Measurements from ENCODE around the gene MAPK6. TPM values are rescaled to one million over a fixed set of nuclear protein-coding genes. Genes with fewer than 3 reads are reported as not detected.

Gene MAPK6
- total RNA-seq, 4 donors from 2014 or later, result 30.3 to 69.4 (median 42.0) TPM

- no peak for DNase-seq
- H3K9me3 ChIP-seq, result no peaks in the 10 kb centered on the region
- H3K27me3 ChIP-seq, result no peaks in the 10 kb centered on the region
- H3K27ac ChIP-seq, result peak overlapping the region; percentile 66 to 83 (median 77)
- in situ Hi-C loops (cut with MboI; ENCODE audit: low pct_ligation_motif_present in 1 of 4, low pct_unique_long_range_greater_than_20kb in 1 of 4, low sequenced_read_pairs in 3 of 4) (loop anchor here in 1 of 4 donors (25.0 kb wide), 1 partner anchor 155 kb away; no protein-coding TSS in a partner anchor), intact Hi-C loops (cut with DNase I; ENCODE audit: low total_unique reads) (no loop called here)
- TF ChIP-seq EP300 (IDR thresholded peaks at IDR 0.05; ENCODE audit: low read depth) (no peak), POLR2A (IDR thresholded peaks at IDR 0.05) (no peak), POLR2AphosphoS5 (IDR thresholded peaks at IDR 0.05) (no peak), CTCF (IDR thresholded peaks at IDR 0.05) (peak; percentile 32 to 79 (median 43))
- peaks cover 8 to 25% (median 14%) of the 10 kb centered on the region in 4 donors for H3K4me1 ChIP-seq
- 11 to 24% methylated on average over 3 to 7 of the region's 7 CpGs for WGBS, 2 donors (ENCODE audit: low coverage in 1 of 2)
- H3K4me3 ChIP-seq, result peak overlapping the region in 2 of 4 donors; percentile 1 to 14
- no peaks in the 10 kb centered on the region for H3K36me3 ChIP-seq
Measured at GRCh38 chr15:51982013-51982769, 36.8 kb upstream of the MAPK6 start.

- peaks cover 8 to 25% (median 14%) of the 10 kb centered on the region in 4 donors for H3K4me1 ChIP-seq
- DNase-seq, result no peak
- H3K4me3 ChIP-seq, result no peak overlapping the region
- TF ChIP-seq CTCF (IDR thresholded peaks at IDR 0.05) (no peak), POLR2A (IDR thresholded peaks at IDR 0.05) (no peak), POLR2AphosphoS5 (IDR thresholded peaks at IDR 0.05) (no peak), EP300 (IDR thresholded peaks at IDR 0.05; ENCODE audit: low read depth) (no peak)
- in situ Hi-C loops (cut with MboI; ENCODE audit: low pct_ligation_motif_present in 1 of 4, low pct_unique_long_range_greater_than_20kb in 1 of 4, low sequenced_read_pairs in 3 of 4), result loop anchor here in 1 of 4 donors (25.0 kb wide), 1 partner anchor 155 kb away; no protein-coding TSS in a partner anchor
- no peaks in the 10 kb centered on the region for H3K36me3 ChIP-seq
- H3K9me3 ChIP-seq, result no peaks in the 10 kb centered on the region
- intact Hi-C loops (cut with DNase I; ENCODE audit: low total_unique reads), result no loop called here
- peak overlapping the region; percentile 66 to 83 (median 77) for H3K27ac ChIP-seq
- no peaks in the 10 kb centered on the region for H3K27me3 ChIP-seq
Measured at GRCh38 chr15:51982770-51983103, 36.3 kb upstream of the MAPK6 start.

GRCh38 chr15:51991141-51991540, 27.9 kb upstream of the MAPK6 start:
- 79 to 94% methylated on average over 3 to 4 of the region's 4 CpGs for WGBS, 2 donors (ENCODE audit: low coverage in 1 of 2)
- no peak overlapping the region for H3K27ac ChIP-seq
- no peak overlapping the region for H3K4me3 ChIP-seq
- no peaks in the 10 kb centered on the region for H3K27me3 ChIP-seq
- no peak for DNase-seq
- intact Hi-C loops (cut with DNase I; ENCODE audit: low total_unique reads) (no loop called here), in situ Hi-C loops (cut with MboI; ENCODE audit: low pct_ligation_motif_present in 1 of 4, low pct_unique_long_range_greater_than_20kb in 1 of 4, low sequenced_read_pairs in 3 of 4) (loop anchor here in 1 of 4 donors (25.0 kb wide), 1 partner anchor 146 kb away; no protein-coding TSS in a partner anchor)
- no peaks in the 10 kb centered on the region for H3K9me3 ChIP-seq
- H3K4me1 ChIP-seq, result peaks cover 0 to 16% (median 8%) of the 10 kb centered on the region in 4 donors
- H3K36me3 ChIP-seq, result no peaks in the 10 kb centered on the region
- no peak for TF ChIP-seq POLR2A (IDR thresholded peaks at IDR 0.05)
- TF ChIP-seq POLR2AphosphoS5 (IDR thresholded peaks at IDR 0.05), result no peak
- no peak for TF ChIP-seq EP300 (IDR thresholded peaks at IDR 0.05; ENCODE audit: low read depth)
- TF ChIP-seq CTCF (IDR thresholded peaks at IDR 0.05), result no peak

- in situ Hi-C loops (cut with MboI; ENCODE audit: low pct_ligation_motif_present in 1 of 4, low pct_unique_long_range_greater_than_20kb in 1 of 4, low sequenced_read_pairs in 3 of 4) (loop anchor here in 1 of 4 donors (25.0 kb wide), 1 partner anchor 144 kb away; no protein-coding TSS in a partner anchor), intact Hi-C loops (cut with DNase I; ENCODE audit: low total_unique reads) (no loop called here)
- WGBS, 2 donors (ENCODE audit: low coverage in 1 of 2), result 95 to 100% methylated on average over 1 of the region's 1 CpG
- no peaks in the 10 kb centered on the region for H3K36me3 ChIP-seq
- no peak overlapping the region for H3K27ac ChIP-seq
- no peak for TF ChIP-seq CTCF (IDR thresholded peaks at IDR 0.05)
- no peak for TF ChIP-seq EP300 (IDR thresholded peaks at IDR 0.05; ENCODE audit: low read depth)
- no peak for TF ChIP-seq POLR2AphosphoS5 (IDR thresholded peaks at IDR 0.05)
- no peak for TF ChIP-seq POLR2A (IDR thresholded peaks at IDR 0.05)
- H3K9me3 ChIP-seq, result no peaks in the 10 kb centered on the region
- peaks cover 0 to 16% (median 8%) of the 10 kb centered on the region in 4 donors for H3K4me1 ChIP-seq
- H3K27me3 ChIP-seq, result no peaks in the 10 kb centered on the region
- no peak overlapping the region for H3K4me3 ChIP-seq
- no peak for DNase-seq
Measured at GRCh38 chr15:51992953-51993352, 26.1 kb upstream of the MAPK6 start.

Measured in transverse colon (tissue), 4 donors.